GM18502 (cell line): ENCODE results near the gene DLL4.

Source experiments
- ATAC-seq: cut with Tn5 transposase; IDR thresholded peaks from one replicate; pipeline ENCODE4 v1.9.1; 2021; ENCODE audit warnings: mild to moderate bottlenecking; ENCODE audit not compliant: unreplicated experiment, poor library complexity

Gene DLL4

DNA sequence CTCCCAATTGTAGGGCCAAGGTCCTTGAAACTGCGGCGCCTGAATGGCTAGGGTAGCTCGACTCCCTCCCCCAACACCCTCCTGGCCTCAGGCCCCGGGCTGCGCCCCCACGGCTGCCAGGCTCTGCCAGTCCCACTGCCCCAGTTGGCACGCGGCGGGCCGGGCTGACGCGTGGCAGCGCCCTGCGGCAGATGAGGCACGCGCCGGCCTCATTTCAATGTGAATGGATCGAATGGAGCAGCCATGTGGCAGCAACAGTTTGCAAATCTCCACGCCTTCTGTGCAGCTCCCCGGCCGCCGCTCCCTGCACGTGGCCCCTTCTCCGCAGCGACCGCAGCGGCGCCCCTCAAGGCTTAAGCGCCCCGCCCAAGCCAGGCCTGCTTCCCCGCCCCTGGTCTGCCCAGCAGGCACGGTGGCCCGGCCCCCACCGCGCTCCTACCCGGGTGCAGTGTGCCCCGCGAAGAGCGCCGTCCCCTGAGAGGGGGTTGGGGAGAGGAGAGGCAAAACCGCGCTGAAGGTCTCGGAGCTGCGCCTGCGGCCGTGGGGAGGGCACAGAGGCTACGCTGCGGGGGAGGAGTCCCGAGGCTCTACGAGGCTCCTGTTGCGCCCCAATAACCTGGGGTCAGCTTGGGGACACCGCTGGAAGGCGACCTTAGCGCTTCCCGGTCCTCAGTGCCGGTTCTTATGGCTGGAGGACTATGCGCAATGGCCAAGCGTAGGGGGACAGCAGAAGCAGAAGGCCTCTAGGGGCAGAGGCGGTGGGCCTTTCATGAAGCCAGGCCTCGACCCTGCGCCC is 3.1 kb upstream of the DLL4 start:
- ATAC-seq, result no peak

DNA sequence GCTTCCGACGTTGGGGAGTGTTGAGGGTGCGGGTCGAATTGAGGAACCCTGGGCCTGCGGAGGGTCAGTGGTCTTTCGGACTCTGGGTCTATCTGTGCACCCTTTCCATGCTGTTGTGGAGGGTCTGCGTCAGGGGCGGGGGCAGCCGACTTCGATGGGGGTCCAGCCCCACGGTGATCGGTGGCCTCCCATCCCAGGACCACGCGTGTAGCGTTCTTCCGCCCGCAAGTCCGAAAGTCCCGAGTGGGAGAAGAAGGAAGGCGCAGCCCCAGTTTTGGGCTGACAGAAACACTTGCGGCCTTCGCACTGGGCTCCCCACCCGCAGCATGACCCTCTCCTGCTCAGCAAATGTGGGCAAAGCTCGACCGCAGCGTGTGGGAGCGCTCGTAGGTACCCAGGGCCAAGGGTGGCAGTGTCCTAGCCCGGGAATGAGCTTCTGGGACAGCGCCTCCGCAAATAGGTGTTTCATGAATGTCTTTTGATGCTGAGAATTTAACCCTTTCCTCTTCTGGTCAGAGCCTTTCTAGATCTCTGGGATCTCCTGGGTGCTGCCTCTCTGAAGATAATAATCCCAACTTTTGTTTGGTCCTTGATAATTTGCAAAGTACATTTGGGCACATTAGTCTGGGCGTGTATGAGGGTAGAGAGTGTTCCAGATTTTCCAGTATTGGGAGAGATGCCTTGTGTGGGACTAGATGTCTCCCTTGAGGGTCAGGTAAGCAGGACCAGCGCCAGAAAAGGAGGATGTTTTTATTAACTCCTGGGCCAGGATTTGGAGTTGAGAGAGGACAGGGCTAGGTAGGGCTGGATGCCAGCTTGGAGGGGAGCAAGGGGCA is 2.3 kb upstream of the DLL4 start:
- no peak for ATAC-seq

DNA sequence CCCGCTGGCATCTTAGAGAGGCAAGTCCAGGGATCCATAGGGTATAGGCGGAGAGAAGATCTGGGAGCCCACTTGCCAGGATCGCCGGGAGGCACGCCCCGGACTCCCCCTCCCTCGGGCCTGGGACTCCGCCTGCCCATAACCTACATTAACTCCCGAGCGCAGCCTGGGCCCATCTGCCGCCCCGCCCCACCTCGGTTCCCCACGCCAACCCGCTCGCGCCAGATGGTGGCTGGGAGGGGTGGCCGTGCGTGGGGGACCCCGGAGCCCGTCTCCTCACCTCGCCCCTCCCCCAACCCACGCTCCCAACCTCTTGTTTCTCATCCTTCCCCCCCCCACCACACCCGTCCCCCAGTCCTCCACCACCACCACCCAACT is 1.7 kb upstream of the DLL4 start:
- no peak for ATAC-seq

DNA sequence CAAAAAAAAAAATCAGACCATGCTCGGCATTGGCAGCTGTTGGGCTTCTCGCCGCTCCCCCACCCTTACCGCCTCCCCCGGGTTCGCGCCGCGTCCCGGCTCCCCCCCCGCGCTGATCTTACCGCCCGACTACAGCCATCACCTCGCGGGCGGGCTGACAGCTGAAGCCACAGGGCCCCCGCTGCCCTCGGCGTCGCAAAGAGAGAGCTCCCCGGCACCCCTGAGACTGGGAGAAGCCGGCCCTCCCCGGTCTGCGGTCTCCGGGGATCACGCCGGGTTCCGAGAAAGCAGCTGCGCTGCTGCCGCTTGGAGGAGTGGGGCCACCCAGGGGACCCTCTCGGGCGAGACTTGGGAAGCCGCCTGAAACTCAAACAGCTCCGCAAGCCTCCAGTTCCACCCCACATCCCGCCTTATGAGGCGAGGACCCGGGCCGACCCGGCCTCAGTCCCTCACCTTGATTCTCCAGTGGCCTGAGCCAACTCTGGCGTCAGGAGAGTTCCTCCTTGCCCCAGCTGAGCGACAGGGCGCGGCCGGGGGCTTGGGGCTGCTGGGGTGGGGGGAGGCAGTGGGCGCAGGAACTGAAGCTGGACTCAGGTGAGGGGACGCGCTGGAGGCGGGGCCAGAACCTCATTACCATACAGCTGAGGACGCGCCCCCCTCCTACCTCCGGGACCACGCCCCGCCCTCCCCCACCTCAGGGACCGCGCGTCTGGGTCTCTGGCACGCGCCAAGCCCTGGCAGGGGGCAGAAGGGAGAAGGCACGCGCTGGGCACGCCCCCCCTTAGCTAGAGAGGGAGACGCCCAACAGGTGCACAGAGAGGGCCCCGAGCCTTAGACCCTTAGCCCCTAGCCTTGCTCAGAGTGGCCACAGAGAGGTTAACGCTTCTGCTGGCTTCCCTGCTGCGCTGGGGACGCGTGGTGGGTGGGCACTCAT is 1.0 kb upstream of the DLL4 start:
- no peak for ATAC-seq

DNA sequence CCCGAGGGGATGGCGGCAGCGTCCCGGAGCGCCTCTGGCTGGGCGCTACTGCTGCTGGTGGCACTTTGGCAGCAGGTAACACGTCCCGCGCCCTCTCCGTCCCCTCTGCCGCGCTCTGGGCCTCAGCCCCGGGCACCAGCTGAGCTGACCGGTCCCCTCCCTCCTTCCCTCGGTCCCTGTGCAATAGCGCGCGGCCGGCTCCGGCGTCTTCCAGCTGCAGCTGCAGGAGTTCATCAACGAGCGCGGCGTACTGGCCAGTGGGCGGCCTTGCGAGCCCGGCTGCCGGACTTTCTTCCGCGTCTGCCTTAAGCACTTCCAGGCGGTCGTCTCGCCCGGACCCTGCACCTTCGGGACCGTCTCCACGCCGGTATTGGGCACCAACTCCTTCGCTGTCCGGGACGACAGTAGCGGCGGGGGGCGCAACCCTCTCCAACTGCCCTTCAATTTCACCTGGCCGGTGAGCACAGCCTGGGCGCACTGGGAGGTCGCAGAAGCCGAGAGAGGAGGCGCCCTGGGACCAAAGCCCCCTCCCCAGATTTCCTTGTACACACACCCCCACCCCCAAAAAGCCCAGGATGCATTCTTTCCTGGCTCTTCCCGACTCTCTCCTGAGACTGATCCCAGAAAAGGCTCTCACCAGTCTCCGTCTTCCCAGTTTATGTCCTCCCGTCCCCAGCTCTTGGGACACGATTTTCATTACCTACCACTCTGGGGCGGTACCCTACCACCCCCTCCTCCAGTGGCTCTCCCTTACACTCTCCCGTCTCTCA is 705 bp downstream of the DLL4 start:
- no peak for ATAC-seq

DNA sequence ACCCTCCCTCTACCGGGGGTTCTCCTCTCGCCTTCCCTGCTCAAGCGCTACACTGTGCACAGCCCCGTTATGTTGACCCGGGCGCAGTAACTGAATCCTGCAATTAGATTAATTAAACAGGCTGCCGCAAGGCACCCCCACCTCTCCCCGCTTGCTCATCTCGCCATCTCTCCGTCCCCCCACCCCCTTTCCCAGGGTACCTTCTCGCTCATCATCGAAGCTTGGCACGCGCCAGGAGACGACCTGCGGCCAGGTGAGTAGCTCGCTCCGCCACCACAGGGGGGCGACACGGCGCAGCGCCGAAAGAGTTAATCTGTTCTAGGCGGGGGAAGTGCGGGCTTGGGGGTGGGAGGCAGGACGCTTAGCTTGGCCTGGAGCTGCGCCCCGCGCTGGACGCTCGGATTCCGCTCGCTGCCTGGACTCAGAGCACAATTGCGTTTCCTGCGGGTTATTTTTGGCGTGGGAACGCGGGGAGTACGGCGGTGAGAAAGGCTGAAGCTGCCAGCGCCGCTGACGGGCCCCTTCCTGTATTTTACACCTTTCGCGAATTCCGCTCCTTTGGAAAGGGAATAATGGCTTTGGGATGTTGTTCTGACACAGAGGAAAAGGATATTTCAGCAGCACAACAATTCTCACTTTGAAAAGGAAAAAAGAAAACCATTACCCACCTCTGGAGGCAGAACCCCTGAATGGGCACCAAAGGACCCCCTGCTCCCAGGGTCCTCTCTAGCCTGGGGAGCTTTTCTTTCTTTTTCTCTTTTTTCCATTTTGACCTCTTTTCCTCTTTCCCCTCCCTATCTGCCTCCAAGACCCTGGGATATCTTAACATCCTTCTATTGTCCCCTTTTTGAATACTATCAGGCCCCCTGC is 1.5 kb downstream of the DLL4 start:
- ATAC-seq, result no peak

DNA sequence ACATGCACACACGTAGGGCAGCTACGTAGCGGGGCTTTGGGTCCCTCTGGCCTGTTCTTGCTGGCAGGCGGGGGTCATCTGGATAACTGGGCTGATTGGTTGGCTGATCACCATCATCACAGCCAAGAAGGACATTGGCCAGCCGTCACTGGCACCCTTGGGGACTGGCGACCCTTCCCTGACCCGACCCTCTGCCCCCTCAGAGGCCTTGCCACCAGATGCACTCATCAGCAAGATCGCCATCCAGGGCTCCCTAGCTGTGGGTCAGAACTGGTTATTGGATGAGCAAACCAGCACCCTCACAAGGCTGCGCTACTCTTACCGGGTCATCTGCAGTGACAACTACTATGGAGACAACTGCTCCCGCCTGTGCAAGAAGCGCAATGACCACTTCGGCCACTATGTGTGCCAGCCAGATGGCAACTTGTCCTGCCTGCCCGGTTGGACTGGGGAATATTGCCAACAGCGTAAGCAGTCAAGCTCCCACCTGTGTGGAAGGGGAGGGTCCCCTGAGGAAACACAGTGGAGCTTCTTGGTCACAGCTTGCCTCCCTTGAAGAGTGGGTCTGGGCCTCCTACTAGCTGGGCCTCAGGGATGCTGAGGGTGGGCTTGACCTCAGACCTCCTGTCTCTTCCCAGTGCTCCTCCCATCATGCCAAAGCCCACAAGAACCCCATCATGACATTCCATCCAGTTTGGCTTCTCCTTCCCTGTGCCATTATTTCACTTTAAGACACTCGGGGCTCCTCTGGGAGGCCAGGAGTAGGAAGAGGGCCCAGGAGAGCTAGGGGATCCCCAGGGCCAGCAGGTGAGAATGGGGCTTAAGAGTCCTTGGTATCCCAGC is 2.4 kb downstream of the DLL4 start:
- ATAC-seq, result no peak

DNA sequence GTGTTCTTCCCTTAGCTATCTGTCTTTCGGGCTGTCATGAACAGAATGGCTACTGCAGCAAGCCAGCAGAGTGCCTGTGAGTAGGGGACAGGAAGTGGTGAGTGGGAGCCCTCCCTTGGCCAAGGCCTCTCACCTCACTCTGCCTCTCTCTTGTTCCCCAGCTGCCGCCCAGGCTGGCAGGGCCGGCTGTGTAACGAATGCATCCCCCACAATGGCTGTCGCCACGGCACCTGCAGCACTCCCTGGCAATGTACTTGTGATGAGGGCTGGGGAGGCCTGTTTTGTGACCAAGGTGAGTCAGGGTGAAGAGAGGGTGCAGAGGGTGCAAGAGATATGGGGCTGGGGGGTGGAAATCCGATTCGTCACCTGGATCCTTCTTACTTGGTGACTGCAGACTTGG is 3.0 kb downstream of the DLL4 start:
- no peak for ATAC-seq

DNA sequence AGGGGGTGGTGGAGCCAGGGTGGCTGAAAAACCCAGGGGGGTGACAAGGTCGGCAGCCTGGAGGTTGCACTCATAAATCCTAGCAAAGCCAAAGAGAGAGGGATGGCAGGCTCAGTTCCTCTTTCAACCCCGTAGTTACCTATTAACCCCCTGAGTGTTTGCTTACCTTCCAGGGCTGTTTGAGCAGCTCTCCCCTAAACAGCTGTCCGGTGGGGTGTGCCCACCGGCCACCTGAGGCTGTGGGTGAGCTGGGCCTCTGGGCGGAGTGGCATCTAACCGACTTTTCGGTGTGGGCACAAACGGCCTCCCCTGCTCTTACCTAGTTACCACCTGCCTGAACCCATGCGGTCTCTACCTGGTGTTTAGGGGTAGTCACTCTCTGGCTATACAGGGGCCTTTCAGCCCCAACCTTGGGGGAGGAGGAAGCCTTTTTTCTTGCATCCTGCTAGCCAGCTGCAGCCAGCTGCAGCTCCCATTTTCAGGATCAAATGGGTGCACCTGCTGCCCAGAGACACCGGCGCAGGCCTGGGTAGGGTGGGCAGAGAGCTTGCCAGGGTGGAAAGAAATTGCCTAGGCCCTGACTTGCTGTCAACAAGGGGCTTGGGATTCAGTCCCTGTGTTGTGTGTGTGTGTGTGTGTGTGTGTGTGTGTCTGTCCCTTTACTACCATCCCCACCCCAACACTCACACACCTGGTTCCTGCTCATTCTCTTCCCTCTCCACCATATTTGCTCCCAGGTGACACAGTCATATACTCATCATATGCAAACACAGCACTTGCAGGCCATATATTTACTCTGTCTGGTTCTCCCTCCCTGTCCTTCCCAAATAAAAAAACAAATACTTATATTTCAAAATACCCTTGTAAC is 3.7 kb downstream of the DLL4 start:
- no peak for ATAC-seq

DNA sequence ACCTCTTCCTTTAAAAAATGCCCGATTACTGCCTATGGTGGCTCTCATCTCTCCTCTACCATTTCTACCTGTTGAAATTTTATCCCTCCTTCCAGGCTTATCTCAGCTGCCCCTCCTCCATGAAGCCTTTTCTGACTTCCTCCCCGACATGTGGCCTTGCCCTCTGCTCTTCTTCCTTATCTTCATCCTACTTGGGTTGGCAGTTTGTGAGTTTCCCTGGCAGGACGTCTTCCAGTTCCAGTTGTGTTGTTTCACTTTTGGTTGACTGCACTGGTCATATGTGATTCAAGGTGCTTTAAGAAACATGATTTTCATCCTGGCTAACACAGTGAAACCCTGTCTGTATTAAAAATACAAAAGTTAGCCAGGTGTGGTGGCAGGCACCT is 4.4 kb downstream of the DLL4 start:
- no peak for ATAC-seq

DNA sequence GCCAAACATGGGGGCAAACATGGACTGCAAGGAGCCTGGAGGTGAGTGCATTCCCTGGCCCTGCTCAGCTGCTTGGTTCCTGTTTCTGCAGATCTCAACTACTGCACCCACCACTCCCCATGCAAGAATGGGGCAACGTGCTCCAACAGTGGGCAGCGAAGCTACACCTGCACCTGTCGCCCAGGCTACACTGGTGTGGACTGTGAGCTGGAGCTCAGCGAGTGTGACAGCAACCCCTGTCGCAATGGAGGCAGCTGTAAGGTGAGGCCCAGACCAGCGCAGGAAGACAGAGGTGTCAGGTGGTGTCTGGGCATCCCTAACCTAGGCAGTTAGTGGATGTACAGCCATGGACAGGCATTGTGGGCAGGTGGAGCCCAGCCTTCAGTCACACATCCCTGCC is 5.3 kb downstream of the DLL4 start:
- no peak for ATAC-seq

DNA sequence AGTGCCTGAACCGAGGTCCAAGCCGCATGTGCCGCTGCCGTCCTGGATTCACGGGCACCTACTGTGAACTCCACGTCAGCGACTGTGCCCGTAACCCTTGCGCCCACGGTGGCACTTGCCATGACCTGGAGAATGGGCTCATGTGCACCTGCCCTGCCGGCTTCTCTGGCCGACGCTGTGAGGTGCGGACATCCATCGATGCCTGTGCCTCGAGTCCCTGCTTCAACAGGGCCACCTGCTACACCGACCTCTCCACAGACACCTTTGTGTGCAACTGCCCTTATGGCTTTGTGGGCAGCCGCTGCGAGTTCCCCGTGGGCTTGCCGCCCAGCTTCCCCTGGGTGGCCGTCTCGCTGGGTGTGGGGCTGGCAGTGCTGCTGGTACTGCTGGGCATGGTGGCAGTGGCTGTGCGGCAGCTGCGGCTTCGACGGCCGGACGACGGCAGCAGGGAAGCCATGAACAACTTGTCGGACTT is 7.1 kb downstream of the DLL4 start:
- no peak for ATAC-seq

DNA sequence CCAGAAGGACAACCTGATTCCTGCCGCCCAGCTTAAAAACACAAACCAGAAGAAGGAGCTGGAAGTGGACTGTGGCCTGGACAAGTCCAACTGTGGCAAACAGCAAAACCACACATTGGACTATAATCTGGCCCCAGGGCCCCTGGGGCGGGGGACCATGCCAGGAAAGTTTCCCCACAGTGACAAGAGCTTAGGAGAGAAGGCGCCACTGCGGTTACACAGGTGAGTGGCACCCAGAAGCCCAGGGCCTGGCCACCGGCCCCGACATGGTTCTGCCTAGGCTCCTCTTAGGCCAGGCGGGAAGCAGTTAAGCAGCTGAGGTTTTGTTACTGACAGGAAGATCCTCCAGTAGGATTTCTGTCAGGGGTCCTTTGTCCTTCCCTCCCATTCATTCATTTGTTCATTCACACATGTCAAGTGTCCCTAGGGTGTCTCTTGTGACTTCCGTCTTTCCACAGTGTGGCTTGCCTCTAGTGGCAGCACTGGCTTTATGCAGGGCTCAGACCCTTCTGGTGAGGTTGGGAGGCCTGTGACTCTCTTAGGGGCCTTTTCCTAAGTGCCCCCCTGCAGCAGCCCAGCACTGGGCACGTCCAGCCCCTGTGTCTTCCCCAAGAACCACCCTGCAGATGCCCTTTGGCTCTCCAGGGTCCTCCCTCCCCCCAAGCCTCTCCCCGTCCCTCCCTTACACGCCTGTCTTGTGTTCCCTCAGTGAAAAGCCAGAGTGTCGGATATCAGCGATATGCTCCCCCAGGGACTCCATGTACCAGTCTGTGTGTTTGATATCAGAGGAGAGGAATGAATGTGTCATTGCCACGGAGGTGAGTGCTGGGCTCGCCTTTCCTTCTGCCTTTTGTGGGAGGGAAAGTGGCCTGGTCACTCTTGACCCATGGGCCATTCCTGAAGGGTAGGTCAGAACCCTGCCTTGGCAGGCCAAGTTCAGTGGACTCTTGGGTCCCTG is 7.8 kb downstream of the DLL4 start:
- ATAC-seq, result no peak

DNA sequence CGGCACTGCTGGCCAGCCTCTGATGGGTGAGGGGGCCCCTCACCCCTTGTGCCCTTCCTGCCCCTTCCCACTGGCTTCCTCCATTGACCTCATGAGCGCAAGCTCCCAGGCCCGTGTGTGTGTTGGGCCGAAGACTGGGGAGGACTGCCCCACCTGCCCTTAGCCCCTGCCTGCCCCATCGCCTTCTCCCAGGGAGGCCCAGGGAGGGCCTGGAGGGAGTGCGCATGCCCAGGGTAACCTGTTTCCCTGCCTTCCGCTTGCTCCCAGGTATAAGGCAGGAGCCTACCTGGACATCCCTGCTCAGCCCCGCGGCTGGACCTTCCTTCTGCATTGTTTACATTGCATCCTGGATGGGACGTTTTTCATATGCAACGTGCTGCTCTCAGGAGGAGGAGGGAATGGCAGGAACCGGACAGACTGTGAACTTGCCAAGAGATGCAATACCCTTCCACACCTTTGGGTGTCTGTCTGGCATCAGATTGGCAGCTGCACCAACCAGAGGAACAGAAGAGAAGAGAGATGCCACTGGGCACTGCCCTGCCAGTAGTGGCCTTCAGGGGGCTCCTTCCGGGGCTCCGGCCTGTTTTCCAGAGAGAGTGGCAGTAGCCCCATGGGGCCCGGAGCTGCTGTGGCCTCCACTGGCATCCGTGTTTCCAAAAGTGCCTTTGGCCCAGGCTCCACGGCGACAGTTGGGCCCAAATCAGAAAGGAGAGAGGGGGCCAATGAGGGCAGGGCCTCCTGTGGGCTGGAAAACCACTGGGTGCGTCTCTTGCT is 8.8 kb downstream of the DLL4 start:
- no peak for ATAC-seq

DNA sequence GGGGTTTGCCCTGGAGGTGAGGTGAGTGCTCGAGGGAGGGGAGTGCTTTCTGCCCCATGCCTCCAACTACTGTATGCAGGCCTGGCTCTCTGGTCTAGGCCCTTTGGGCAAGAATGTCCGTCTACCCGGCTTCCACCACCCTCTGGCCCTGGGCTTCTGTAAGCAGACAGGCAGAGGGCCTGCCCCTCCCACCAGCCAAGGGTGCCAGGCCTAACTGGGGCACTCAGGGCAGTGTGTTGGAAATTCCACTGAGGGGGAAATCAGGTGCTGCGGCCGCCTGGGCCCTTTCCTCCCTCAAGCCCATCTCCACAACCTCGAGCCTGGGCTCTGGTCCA is 9.4 kb downstream of the DLL4 start:
- ATAC-seq, result no peak
